ENCODE results near the gene LDLRAD2.

- TF ChIP-seq POLR2A (IDR thresholded peaks at IDR 0.05) (no peak), CTCF (IDR thresholded peaks at IDR 0.05) (no peak)
Observed at GRCh38 chr1:21775985-21776562, 36.0 kb upstream of the LDLRAD2 start.
